ENCODE data around the gene CDH13. TPM values are rescaled to one million over a fixed set of nuclear protein-coding genes. Genes with fewer than 3 reads are reported as not detected.

CDH13 gene
- total and polyA plus RNA-seq, 2 of the 8 experiments (the other 6 are each of a cell fraction or from before 2014, with no cell fraction given) = 2.3 to 2.4 TPM

GRCh38 chr16:82628088-82628423, 1.3 kb downstream of the CDH13 start (continued):
- TF ChIP-seq CHD7 (IDR thresholded peaks at IDR 0.05; ENCODE audit: insufficient replicate concordance, low read length) (no peak), NRF1 (IDR thresholded peaks at IDR 0.05; ENCODE audit: low read depth, low read length) (no peak), SRF (IDR thresholded peaks at IDR 0.05; ENCODE audit: low read depth, low read length) (no peak), TEAD4 (IDR thresholded peaks at IDR 0.05; ENCODE audit: low read depth, low read length) (no peak), SIX5 (IDR thresholded peaks at IDR 0.05; ENCODE audit: low read depth, low read length) (no peak), SUZ12 (IDR thresholded peaks at IDR 0.05; ENCODE audit: low read length) (no peak; the same call in 1 of the 2 replicates), KDM1A (IDR thresholded peaks at IDR 0.05; ENCODE audit: borderline replicate concordance, low read length) (no peak), SP2 (IDR thresholded peaks at IDR 0.05; ENCODE audit: low read length) (no peak), POLR2AphosphoS5 (IDR thresholded peaks at IDR 0.05; ENCODE audit: low read depth, low read length) (no peak), SIN3A (conservative IDR thresholded peaks at IDR 0.05 in 1 of 2, IDR thresholded peaks at IDR 0.05 in 1 of 2; ENCODE audit: low read depth in 1 of 2, low read length in 2 of 2) (no peak), CREB1 (IDR thresholded peaks at IDR 0.05) (no peak)
- TF ChIP-seq, protein P1, sequence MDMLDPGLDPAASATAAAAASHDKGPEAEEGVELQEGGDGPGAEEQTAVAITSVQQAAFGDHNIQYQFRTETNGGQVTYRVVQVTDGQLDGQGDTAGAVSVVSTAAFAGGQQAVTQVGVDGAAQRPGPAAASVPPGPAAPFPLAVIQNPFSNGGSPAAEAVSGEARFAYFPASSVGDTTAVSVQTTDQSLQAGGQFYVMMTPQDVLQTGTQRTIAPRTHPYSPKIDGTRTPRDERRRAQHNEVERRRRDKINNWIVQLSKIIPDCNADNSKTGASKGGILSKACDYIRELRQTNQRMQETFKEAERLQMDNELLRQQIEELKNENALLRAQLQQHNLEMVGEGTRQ (IDR thresholded peaks at IDR 0.05; ENCODE audit: low read length) = no peak
